Umbilical cord (tissue), 2 donors: ENCODE measurements around the gene IFNA5. TPM values are rescaled to one million over a fixed set of nuclear protein-coding genes. Genes with fewer than 3 reads are reported as not detected.

ENCODE experiments used
- DNase-seq: peaks from one replicate; pipeline ENCODE4 v3.0.0-alpha.2; 2015; ENCODE audit warnings: low spot score
- total RNA-seq: library from RNA; depleted of rRNA; stranded (reverse); fragments of >200 nt; gene quantifications from one replicate; pipeline ENCODE4 v1.2.3, GENCODE V29; 2014; ENCODE audit warnings: low replicate concordance; ENCODE audit not compliant: insufficient read depth

The IFNA5 gene
- not detected for total RNA-seq

GRCh38 chr9:21305213-21305612, at the start of gene IFNA5:
IFNA5 (minus strand) TSS chr9:21305313; CDS start chr9:21305256, 57 bp downstream.
- DNase-seq = no peak

GRCh38 chr9:21350787-21351186, 45.7 kb upstream of the IFNA5 start, which contains the start of gene IFNA6:
IFNA6 (minus strand) TSS chr9:21350887; CDS start chr9:21350887, 0 bp downstream.
- DNase-seq = no peak

GRCh38 chr9:21348430-21348970, 43.4 kb upstream of the IFNA5 start:
- no peak for DNase-seq

- no peak for DNase-seq
Measured at GRCh38 chr9:21340735-21341134, 35.6 kb upstream of the IFNA5 start.

GRCh38 chr9:21336457-21336856, 31.3 kb upstream of the IFNA5 start:
- no peak for DNase-seq

- DNase-seq = peak; percentile 96
Measured at GRCh38 chr9:21334701-21335632, 29.9 kb upstream of the IFNA5 start, which contains the start of gene KLHL9. KLHL9 (minus strand) TSS chr9:21335404; CDS start chr9:21334859, 545 bp downstream.

- no peak for DNase-seq
Measured at GRCh38 chr9:21333226-21333625, 28.1 kb upstream of the IFNA5 start.

GRCh38 chr9:21331676-21332402, 26.7 kb upstream of the IFNA5 start:
- no peak for DNase-seq

- DNase-seq = peak; percentile 45
Measured at GRCh38 chr9:21326526-21327139, 21.5 kb upstream of the IFNA5 start.

GRCh38 chr9:21324047-21324446, 18.9 kb upstream of the IFNA5 start:
- no peak for DNase-seq

- no peak for DNase-seq
Measured at GRCh38 chr9:21322911-21323461, 17.9 kb upstream of the IFNA5 start.

- no peak for DNase-seq
Measured at GRCh38 chr9:21320465-21320864, 15.4 kb upstream of the IFNA5 start.

GRCh38 chr9:21317956-21318923, 13.1 kb upstream of the IFNA5 start:
- peak; percentile 66 for DNase-seq

- DNase-seq = no peak
Measured at GRCh38 chr9:21316860-21317259, 11.7 kb upstream of the IFNA5 start.

- no peak for DNase-seq
Measured at GRCh38 chr9:21316032-21316842, 11.1 kb upstream of the IFNA5 start.

GRCh38 chr9:21314152-21314551, 9.0 kb upstream of the IFNA5 start:
- no peak for DNase-seq

GRCh38 chr9:21311889-21312288, 6.8 kb upstream of the IFNA5 start:
- DNase-seq = no peak

GRCh38 chr9:21295992-21296391, 9.1 kb downstream of the IFNA5 start:
- DNase-seq = no peak

GRCh38 chr9:21294904-21295538, 10.1 kb downstream of the IFNA5 start:
- DNase-seq = no peak
